Activated CD8-positive, alpha-beta memory T cell treated with anti-CD3 and anti-CD28 coated beads for 24 hours (primary cell): ENCODE measurements around the gene SMAD5.

Source experiments
- DNase-seq: peaks from one replicate; pipeline ENCODE4 v3.0.0-alpha.2; 2020

The SMAD5 gene

DNA sequence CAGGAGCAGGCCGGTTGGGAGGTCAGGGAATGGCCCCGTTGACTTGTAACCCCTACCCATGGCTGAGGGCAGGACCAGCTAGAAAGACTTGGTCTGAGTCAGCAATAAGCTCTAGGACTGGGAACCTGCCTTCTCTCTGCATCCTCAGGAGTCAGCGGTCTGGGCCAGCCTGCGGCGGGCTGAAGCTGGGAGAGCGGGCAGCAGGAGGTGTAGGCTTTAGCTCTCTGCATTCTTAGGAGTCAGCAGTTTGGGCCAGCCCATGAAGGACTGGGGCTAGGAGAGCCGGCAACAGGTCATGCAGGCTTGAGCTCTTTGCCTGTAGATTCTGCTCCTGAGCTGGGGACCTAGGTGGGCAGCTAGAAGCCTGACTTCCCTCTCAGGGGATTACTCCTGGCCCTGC, 66.8 kb downstream of the SMAD5 start:
- peak; percentile 47 for DNase-seq

DNA sequence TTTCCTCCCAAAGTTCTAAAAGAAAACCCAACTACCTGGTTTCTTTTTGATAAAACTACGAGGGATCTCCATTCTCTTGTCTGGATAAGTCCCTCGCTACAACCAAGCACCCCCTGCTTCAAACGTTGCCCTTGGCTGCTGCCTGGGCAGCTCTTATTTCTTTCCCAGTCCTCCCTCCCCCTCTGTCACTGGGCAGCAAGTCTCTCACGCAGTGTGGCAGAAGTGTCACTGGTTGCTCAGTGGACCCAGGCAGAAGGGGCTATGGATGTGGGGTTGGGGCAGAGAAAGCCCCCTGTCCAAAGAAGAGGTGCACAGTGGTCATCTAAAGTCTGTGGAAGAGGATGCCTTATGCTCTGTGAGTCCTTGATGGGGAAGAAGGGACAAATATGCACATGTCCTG, 67.5 kb downstream of the SMAD5 start:
- DNase-seq = peak; percentile 21

DNA sequence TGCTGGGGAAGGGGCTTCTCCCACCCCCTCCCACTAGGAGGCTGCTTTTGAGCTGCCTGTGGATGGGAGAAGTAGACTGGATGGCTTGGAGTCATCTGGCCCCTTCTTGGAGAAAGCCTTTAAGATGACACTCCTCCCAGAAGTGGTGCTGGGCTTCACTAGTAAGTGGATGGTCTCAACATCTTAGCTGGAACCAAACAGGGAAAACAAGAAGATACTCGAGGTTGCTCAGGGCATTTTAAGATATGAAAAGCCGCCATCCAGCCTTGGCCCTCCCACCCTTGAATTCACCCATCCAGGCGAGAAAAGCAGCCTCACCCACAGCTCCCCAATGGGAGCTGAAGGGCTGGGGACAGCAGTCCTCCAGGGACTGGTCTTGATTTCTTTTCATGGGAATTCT, 68.1 kb downstream of the SMAD5 start:
- DNase-seq = peak; percentile 13

DNA sequence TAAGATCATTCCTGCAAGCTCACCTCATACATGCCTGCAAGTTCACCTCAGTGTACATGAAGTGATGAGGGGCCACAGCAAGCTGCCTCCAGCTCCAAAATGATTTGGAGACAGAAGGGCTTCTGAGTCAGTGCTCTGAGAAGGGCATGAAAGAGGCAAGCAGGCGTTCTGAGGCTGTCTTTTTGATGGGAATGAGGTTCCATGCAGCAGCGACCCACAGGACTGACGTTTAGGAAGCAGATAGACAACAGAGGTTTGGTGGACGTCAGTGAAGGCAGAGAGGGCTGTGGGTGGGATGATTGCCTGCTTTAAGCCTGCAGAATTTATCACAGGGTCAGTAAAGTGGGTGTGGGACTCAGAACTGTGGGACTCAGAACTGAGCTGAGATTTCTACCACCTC, 69.2 kb downstream of the SMAD5 start:
- peak; percentile 37 for DNase-seq

DNA sequence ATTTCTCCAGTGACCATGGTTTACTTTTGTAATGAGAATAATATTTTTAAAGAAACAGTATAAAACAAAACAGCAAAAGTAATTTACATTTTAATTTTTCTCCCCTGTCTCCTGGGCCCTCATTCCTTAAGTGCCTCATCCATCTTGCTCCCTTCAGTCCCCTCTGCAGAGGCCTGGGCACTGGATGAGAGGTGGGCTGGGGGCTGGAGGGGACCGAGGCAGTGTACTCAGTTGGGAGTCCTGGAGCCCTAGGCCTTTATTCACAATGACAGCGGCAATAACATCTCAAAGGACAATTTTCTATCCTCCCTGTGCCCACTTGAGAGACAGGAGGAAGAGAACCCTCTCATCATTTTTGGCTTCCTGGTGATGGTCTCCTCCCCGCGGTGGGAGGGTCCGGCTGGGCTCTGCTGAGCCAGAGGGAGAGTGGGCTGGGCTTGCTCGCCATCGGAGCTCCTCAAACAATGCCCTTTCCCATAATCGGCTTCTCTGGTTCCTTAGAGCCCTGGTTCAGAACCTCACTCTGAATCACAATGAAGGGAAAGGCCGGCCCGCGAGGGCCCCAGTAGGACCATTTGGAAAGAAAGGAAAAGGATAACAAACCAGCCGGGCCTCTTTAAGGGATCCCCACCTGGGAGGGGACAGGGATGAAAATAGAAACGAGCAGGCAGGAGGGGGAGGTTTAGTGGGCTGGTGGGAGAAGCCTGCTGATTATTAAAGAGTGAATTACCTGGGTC, 70.0 kb downstream of the SMAD5 start:
- peak; percentile 15 for DNase-seq

DNA sequence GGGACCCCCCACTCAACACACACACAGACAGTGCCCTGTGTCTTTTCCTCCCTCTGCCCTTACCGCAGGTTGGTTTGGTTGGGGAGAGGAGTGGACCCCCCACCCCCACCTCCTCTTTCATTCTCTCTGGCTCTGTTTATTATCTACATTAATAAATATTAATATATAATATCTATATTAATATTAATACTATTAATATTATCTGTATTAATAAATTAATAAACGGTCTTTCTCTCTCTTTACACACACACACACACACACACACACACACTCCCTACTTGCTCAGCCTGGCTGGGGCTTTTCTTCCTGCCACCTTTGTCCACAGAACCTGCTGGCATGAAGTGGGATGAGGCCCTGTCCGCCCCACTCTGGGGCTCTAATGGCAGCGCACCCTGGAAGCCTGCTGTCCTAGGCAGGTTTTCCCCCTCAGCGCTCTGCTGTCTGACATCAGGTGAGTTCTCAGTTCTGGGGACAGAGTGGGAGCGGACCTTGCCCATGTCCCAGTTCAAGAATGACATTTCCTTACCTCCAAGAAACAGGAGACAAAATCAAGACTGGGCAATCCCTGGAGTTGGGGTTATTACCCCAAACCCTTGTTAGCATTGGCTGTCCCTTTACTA, 70.8 kb downstream of the SMAD5 start:
- peak; percentile 9 for DNase-seq

DNA sequence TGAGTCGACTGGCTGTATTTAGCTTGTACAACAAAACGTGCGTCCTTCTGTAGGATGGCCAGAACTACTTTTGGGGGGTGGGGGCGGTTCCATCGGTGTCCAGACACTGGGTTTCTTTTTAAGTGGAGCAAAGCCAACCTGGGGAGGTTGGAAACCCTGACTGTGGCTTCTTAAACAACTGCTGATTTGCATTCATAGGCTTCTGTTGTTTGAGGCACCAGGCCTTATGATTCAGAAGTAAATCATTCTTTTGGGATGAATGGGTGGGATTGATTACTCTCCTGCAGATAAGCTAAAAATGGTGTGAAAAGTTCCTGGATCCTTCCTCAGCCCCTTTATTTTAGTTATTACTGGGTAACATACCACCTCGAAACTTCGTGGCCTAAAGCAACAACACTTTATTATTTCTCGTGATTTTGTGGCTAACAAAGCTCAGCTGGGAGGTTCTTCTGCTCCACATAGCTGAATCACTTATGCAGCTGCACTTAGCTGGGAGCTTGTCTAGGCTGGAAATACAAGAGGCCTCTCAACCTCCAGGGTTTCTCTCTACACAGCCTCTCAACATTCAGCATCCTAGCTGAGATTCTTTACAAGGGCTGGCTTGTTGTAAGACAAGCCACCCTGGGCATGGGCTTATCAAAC, 72.5 kb downstream of the SMAD5 start:
- no peak for DNase-seq

DNA sequence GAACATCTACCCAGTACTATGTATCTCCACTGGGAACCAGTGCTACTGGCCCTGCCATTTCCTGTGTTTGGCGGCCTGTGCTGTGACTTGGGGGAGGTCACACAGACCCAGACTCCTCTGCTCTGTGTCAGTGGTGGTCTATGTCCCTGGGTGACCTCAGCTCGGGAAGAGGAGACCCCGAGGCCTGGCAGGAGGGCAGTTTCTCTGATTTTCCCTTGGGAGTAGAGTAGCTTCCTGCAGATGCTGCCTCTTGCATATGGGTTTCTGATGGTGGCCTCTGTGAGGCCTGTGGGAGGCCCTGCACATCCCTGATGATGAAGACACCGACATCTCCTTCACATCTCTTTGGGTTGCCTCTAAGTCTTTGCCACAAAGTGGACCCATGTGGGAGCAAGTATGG, 73.3 kb downstream of the SMAD5 start:
- DNase-seq = no peak

DNA sequence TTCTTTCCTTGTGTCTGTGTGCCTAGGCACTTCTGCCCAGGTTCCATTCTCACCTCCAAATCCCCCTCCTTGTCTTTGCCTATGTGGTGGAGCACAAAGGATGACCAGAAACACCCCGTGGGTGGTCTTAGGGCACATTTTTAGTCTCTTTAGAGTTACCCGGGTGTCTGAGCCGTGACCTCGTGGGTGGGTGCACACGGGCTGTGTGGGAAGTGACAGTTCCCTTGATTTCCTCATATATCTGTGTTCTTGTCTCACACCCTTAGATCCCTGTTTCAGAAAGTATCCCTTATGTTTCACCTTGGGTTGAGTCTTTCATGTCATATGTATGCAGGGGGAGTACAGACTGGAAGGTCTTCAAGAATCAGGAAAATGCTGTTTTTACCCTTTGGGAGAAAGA, 73.7 kb downstream of the SMAD5 start:
- no peak for DNase-seq

DNA sequence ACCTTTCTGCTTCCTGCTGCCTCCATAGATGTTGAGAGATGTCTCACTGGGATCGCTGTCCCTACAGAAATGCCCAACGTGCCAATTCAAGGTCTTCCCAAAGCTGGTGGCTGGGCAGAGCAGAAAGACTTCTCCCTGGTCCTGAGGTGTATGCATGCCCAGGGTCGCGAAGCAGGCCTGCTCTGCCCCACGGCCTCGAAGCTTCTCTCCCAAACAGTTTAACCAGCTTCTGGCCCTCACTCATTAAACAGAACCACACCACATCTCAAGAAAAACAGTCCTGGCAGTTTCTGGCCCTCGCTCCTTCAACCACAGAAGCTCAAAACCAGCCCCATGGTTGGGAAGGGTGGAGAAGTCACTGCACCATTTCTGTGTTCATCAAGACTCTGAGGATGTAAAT, 75.0 kb downstream of the SMAD5 start:
- DNase-seq = no peak

DNA sequence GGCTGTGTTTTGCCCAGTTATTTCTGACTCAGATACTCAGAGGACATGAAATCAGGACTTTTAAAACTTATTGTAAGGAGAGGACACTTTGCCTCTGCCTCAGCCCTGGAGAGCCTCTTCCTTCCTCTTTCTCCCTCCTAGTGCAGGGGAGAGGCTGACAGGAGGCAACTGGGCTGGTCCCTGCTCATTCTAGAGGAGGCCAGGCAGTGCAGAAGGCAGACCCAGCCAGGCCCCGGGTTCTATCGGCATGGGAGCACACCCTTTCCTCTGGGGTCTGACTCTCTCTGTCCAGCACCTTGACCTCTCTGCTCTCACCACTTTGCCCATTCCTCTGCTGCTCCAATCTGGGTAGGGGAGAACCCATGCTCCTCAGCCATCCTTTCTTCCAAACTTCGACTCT, 76.3 kb downstream of the SMAD5 start:
- no peak for DNase-seq

DNA sequence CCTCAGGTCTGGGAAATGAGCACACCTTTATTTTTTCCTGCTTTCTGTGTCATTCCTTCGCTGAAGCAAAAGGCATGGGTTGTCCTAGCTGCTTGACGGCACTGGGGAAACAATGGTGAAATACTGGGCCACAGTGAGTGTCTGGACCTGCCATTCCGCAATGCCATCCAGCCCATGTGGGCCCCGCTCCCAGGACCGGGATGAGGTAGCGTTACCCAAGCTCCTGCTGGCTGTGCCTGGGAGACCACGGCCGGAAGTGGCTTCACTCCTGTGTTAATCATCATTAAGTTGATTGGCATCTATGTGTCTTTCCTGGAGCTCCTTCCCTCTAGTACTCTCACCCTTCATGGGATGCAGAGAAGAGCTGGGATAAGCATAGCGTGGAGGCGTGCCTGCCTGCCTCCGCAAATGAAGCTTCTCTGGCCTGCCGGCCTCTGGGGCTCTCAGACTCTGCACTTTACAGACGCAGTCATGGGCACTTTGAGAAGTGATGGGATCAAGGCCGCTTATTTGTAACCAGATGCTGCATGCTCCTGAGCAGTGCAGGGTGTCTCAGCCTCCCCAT, 76.8 kb downstream of the SMAD5 start:
- no peak for DNase-seq

DNA sequence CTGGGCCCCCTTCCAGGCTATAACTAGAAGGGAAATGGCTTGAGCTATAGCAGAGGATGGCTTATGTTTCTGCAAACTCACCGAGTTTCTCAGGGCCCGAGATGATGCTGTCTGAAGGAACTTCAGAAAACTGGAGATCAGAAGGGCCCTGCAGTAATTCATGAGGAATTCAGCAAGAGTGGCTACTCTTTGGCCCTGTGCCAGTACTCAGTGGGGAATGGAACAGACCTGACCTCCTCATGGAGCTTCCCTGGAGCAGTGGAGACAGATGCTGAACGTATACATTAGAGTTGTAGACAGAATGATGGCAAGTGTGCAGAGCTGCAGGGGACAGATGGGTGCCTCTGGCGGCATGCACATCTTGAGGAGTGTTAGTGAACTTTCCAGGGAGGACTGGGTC, 77.6 kb downstream of the SMAD5 start:
- DNase-seq = no peak

DNA sequence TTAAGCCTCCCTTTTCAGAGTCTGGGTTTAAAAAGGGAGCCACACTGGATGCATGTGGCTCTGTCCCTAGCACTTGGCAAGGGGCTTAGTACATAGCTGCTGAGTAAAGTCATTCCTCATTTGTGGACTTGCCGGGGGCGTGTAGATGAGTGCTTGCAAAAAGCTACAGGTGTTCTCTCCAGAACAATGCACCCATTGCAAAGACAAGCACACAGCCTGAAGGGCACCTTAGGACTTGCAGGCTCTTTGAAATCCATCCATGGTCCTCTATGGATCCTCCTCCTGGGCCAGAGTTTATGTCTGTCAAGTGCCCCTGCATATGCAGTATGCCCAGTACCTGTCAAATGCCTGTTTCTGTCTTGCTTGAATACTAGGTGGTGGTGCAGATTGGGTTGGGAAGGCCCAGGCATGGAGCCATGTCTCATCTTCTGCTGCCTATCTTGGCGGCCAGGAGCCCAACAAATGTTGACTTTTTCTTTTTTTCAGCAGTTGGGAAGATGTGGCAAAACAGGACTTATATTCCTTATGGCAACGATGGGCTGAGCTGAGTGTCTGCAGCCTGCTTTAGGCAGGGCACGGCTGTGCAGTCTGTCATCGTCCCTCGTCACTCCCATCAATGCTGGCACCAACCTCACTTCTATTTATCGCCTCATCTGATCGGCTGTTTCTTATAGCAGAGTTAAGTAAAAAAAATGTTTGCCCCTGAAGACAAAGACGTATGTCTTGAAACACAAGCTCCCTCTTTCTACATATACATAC, 78.8 kb downstream of the SMAD5 start:
- DNase-seq = no peak

DNA sequence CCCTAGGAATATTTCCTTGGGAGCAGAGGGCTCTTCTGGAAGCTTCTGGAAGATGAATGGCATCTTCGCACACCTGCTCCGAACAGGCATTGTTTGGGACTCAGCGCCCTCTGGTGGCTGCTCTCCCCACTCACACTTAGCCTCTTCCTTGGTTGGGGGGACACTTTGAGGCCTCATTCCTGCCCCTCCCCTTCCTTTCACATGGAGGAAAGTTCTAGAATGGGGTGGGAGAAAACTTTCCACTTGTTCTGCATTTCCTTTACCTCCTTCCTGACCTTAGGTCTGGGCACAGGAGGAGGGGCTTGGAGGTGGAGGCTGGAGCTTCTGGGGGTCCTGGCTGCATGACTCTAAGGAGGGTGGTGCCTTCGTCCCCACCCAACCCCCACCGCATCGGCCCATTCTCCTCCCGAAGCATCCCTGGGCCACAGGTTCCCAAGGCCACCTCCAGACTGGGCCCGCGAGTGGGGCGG, 79.6 kb downstream of the SMAD5 start:
- DNase-seq = peak; percentile 73

DNA sequence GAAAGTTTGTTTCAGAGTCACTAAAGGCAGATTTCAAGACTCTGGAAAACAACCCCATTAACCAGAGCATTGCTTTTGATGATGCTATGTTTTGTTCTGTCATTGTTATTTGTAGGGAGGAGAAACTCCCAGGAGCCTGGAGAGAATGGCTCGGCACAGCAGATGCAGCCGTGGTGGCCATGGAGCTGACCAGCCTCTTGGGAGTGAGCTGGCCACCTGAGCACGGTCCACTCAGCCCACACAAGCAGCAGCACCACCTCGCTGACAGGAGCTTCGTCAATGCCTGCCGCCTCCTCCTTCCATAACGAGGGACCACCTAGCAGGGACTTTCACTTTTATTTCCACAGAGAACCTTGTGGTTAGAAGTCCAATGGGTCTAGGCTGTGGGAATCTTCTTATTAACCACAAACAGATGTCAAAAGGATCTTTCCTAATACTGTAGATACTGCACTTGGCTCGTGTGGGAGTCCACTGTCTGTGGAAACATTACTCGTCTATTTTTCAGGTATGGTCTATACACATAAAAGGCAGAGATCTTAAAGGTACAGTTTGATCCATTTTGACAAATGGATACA, 81.4 kb downstream of the SMAD5 start:
- DNase-seq = no peak

DNA sequence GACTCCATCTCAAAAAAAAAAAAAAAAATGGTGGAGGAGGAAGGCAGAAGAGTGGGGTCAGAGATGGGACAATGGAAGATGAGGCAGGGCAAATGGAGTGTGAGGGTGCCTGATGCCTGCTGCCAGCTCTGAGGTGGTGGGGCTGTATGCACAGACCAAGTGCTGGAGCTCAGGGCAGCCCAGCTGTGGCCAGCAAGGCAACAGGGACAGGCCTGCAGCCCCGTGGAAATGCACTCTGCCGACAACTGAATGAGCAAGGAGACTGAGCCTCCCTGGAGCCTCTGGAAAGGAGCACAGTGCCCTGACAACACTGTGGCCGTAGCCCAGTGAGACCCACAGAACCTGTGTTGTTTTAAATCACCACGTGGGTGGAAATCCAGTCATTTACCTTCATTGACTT, 83.2 kb downstream of the SMAD5 start:
- DNase-seq = no peak

DNA sequence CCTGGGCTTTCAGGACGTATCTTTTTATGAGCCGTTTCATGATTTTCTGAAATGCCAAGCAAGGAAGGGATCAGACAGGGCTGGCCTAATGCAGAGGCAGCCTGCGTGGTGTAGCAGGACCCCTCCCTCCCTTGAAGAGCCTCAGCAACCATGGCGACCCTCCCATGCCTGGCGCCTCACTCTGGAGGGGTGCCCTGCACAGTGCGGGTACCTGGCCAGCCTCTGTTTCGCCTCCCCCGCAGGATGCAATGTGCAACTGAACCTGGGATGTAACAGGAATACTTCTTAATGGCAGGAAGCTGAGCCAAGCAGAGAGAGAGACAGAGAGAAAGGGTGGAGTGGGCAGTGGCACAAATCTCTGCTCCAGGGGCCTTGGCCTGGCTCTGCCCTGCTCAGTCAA, 83.6 kb downstream of the SMAD5 start:
- no peak for DNase-seq

DNA sequence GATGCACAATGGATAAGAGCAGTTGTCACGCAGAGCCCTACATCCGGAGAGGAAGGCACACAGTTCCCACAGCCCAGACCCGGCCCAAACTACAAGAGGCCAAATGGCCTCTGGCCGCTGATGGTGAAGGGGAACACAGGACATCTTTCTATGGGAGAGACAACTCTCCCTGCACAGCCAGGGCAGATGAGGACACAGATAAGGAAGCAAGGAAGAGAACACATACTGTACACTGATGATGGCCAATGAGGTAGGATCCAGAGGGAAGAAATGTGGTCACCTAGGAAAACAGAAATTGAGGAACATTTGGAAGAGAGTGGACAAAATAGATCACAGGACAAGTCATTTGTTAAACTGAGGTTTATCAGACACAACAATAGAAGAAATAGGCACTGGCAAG, 88.7 kb downstream of the SMAD5 start:
- DNase-seq = no peak

DNA sequence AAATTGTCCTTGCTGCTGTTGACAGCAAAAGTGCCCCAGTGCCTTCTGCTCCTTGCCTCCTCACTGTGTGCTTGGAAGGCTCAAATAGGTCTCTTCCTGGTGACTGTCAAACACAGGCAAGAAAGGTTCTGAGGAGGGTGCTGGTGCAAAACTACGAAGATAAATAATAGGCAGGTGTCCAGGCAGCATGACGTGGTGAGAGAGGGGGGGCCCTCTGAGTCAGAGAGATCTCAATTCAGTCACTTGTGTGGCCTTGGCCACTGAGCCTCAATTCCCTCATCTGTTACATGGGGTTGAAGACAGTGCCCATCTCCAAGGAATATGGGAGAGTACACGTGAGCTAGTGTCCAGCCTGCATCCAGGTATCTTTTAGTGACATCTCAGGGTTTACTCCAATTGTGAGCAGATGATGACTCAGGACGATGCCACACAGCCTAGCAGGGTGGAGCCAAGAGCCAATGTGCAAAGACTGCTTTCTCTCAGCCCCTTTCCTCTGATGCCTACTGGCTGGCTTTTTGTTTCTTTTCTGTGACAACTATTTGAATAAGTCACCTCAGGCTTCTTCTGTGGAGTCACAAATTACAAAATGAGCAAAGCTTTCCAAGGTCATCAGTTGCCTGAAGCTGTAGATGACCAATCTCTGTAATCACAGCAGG, 90.1 kb downstream of the SMAD5 start:
- no peak for DNase-seq

DNA sequence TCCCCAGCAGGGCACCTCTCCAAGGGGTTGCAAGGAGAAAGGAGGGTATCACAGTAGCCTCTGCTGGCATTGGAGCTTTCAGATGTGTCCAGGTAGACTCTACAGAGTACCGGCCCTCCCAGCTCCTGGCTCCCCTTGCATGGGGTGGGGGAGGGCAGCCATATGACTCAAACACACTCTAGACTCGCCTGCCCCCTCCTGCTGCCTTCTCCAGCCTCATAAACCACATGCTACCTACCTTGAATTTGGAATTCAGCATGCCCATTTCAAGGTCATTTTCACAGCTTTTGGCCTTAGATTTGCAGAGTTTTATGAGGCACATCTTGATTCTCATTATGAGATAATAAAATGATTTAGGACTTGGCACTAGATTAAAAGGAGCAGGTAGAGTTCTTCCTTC, 93.2 kb downstream of the SMAD5 start:
- DNase-seq = no peak

DNA sequence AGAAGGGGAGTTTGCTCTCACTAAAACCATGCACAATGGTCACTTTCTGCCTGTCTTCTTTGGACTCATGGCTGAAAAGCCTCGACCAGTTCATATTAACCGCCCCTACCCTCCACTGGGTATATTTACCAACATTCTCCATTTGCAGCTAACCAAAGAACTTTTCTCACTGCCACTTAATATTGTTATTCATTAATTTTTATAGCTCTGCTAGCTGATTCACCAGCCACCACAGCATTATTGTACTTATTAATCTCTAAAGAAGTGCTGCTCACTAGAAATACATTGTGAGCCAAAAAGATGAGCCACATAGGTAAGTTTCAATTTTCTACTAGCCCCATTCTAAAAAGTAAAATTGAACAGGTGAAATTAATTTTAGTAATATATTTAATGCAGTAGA, 93.8 kb downstream of the SMAD5 start:
- no peak for DNase-seq
